Hematopoietic multipotent progenitor cell treated with erythropoietin and hydrocortisone succinate and interleukin-3 and kit ligand, for 8 days (in vitro differentiated cells): Measurements from ENCODE around the gene IL16.

Experiments used
- DNase-seq: peaks from one replicate; pipeline ENCODE4 v3.0.0-alpha.2; 2015

The IL16 gene

DNA sequence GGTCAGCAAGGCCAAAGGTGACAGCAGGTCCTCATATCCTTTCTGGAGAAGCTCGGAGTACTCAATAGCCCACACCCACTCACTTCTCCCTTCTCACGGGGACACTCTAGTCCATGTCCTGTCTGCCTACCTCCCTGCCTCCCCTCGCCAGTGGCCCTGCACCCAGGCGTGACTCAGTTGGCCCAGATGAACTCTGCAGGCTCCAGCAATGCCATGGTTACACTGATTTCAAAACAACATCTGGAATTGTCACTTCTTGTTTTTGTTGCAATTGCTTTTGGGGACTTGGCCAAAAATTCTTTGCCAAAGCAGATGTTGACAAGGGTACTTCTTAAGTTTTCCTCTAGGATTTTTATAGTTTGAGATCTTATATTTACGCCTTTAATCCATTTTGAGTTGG, 13.0 kb downstream of the IL16 start:
- DNase-seq = no peak

GRCh38 chr15:81211376-81211775, 14.7 kb downstream of the IL16 start:
- no peak for DNase-seq

GRCh38 chr15:81213982-81214381, 17.3 kb downstream of the IL16 start:
- no peak for DNase-seq

DNA sequence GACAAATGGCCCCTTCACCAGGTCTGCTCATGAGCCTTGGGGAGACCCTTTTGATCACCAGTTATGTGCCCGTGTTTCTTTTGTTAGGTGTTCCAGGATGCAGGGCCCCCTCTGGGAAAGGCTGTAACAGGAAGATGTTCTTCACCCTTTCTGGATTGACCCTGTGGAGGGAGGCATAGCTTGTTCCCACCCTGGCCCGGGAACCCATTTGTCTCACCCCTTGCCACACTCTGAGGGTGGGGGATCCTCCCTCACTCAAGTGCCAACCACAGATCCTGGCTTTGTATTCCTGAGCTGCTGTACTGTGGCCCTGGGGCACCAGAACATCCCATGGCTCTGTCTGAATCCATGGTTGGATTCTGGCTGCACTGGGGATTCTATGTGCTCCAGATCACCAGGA, 18.9 kb downstream of the IL16 start:
- no peak for DNase-seq

- DNase-seq = no peak
These were observed 19.3 kb downstream of the IL16 start for GRCh38 chr15:81215983-81216382.

DNA sequence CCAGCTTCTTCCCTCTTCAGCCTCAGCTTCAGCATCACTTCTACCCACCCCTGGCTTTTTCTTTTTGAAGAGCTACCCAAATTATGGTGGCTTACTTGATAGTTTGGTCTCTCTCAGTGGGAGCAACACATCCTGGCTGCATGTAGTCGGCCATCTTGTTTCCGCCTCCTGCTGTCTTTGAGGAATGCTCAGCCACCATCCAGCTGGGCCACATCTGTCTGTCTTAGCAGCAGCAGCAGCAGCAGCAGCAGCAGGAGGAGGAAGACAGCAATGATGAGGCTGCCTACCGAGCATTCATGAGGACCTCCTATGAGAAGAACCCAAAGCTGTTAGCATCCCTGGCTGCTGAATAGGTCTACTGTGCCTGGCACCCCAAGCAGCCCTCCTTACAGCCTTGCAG, 19.7 kb downstream of the IL16 start:
- DNase-seq = no peak

GRCh38 chr15:81221449-81221848, 24.8 kb downstream of the IL16 start:
- no peak for DNase-seq

DNA sequence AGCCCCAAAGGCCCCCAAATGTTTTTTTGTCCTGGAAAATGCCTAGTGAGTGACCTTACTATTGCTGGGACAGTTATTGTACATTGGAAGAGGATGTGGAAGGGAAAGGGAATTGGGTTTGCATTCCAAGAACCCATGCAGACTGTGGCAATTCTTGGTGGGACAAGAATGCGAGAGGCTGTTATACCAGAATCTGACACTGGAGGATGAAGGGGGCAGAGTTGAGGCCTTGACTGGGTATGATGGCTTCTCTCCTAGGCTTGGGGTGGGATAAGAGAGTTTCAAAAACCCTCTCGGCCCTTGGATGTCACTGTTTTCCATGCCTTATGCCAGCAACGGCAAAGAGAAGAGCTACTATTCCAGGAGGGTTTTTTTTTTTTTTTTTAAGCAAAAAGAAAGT, 25.3 kb downstream of the IL16 start:
- no peak for DNase-seq

DNA sequence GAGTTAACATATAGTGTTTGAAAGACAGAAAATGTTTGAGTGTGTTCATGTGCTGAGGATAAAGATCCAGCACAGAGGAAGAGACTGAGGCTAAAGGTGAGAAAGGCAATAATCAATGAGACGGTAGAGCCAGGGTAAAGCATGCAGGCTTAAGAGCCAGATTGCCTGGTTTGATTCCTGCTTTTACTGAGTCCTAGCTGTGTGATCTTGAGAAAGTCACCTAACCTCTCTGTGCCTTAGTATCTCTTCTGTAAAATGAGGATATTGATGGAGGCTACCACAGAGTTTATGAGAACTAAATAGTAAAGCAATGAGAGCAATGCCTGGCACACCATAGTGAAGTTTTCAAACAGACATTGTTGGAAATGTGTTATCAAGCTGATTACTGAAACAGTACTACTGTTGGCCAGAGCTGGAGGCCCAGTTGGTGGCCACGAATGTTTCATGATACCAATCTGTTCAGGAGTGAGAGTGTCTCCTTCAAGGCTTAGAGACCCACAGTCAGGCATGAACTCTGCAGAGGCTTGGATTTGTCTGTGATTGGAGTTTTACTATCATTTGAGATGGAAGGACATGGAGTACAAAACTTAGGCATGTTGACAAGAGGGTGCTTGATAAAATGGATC, 26.8 kb downstream of the IL16 start:
- no peak for DNase-seq

- no peak for DNase-seq
These were observed 27.6 kb downstream of the IL16 start for GRCh38 chr15:81224232-81224631.

GRCh38 chr15:81225161-81225671, 28.5 kb downstream of the IL16 start:
- no peak for DNase-seq

DNA sequence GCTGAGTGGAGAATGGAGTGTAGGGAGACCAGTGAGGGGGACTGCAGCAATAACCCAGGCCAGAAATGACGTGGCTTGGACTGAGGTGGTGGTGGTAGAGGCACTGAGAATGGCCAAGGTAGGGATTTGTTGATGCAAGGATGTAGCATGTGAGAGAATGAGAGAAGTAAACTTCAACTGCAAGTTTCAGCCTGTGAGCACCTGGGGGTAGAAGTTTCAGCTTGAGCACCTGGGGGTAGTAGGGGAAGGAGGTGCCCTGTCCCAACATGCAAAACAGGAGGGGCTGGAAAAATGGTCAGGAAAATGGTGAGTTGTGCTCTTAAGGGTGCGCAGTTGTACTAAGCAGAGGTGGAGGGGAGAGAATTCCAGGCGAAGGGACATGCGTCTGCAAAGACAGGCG, 31.0 kb downstream of the IL16 start:
- no peak for DNase-seq

GRCh38 chr15:81229586-81229985, 32.9 kb downstream of the IL16 start:
- DNase-seq = no peak

- no peak for DNase-seq
These were observed 38.8 kb downstream of the IL16 start for GRCh38 chr15:81235276-81236123.

DNA sequence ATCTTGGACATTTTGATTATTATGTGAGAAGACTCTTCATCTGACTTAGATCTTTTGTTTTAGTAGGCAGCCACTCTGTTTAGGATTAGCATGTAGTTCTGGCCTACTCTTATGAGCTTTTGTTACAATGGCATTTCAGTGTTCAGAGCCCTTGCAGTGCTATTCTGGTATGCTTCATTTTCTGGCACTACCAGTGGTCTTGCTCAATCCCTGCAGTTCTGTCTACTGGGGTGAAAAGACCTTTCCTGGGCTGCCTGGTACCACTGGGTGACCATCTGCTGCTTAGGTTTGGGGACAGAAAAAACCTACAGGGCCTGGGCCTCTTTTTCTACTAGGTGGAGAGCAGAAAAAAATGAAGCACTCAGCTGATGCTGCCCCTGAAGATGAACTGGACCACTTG, 42.5 kb downstream of the IL16 start:
- DNase-seq = no peak

DNA sequence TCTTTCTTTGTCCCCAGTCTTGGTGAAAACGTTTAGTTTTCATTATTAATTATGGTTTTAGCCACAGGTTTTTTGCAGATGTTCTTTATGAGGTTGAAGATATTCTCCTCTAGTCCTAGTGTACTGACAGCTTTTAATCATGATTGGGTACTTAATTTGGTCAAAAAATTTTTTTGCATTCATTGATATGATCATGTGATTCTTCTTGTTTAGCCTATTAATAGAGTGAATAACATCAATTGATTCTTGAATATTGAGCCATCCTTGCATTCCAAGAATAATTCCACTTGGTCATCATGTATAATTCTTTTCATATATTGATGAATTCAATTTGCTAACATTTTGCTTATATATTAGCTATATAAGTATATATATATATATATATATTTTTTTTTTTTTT, 46.1 kb downstream of the IL16 start:
- DNase-seq = no peak

GRCh38 chr15:81244306-81244705, 47.6 kb downstream of the IL16 start:
- DNase-seq = no peak

- no peak for DNase-seq
These were observed 57.2 kb downstream of the IL16 start for GRCh38 chr15:81253846-81254245.

GRCh38 chr15:81254277-81254915, 57.7 kb downstream of the IL16 start:
- DNase-seq = no peak

- DNase-seq = no peak
These were observed 58.2 kb downstream of the IL16 start for GRCh38 chr15:81254916-81255290.

- DNase-seq = no peak
These were observed 58.8 kb downstream of the IL16 start for GRCh38 chr15:81255315-81255957.

DNA sequence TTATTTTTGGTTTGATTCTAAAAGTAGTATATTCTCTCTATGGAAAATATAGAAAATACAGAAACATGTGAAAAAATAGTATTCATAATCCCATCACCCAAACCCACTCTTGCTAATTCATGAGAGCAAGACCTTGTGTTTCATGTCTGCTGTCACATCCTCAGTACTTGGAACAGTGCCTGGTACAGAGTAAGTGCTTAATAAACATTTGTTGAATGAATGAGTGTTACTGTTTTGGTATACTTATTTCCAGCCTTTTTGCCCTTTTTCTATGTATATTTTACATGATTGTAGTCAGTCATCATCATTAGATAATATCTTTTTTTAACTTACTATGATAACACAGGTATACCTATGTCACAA, 59.3 kb downstream of the IL16 start:
- DNase-seq = no peak

DNA sequence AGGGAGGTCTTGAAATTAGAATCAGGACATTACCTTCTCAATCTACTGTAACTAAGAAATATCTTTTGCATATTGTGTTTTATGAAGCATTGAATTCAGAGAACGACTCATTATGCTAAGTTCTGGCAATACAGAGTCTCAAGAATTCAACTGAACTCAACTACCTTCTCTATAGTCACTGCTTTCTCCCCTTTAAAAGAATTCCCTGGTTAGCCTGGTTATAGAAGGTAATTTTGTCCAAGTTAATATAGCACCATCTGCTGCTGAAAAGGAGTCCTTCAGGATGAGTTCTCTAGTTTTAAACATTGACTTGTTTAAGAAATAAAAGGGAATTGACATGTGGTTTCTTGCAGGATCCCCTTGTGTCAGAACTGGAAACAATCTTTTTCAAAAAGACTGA, 60.2 kb downstream of the IL16 start:
- DNase-seq = peak; percentile 43

DNA sequence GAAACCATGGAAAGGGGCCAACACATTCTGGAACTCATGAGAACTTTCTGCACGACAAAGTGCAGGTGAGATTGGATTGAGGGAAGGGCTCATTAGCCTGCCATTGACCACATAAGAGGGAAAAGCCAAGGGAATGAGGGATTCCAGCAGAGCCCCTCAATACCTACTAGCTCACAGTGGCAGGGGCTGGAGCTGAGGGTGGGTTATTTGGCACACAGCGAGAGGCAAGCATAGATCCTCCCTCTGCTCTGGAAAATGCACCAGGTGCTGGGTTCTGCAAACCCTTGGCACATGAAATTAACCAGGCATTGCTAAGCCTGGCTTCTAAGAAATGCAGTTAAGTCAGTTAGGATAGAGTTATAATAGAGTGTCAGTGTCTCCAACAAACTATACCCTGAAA, 60.8 kb downstream of the IL16 start:
- no peak for DNase-seq
